OCI-LY7 (cell line): Measurements from ENCODE around the gene CCNF.

ENCODE experiments used
- EZH2phosphoT487 ChIP-seq: fragments of 200-600 bp; sonication (generic); IDR thresholded peaks from 2 replicates; pipeline ENCODE4 v1.6.1; 2018; ENCODE audit warnings: low read depth, borderline replicate concordance, mild to moderate bottlenecking, mixed run types, antibody characterized with exemption, low read length, moderate library complexity, mixed read lengths
- TF ChIP-seq, protein P1 (sequence below): fragments of 200-600 bp; sonication (generic); conservative IDR thresholded peaks from 2 replicates; pipeline ENCODE4 v1.5.1; 2014; ENCODE audit warnings: mild to moderate bottlenecking, antibody characterized with exemption, low read length, moderate library complexity, mixed read lengths

- TF ChIP-seq, protein P1, sequence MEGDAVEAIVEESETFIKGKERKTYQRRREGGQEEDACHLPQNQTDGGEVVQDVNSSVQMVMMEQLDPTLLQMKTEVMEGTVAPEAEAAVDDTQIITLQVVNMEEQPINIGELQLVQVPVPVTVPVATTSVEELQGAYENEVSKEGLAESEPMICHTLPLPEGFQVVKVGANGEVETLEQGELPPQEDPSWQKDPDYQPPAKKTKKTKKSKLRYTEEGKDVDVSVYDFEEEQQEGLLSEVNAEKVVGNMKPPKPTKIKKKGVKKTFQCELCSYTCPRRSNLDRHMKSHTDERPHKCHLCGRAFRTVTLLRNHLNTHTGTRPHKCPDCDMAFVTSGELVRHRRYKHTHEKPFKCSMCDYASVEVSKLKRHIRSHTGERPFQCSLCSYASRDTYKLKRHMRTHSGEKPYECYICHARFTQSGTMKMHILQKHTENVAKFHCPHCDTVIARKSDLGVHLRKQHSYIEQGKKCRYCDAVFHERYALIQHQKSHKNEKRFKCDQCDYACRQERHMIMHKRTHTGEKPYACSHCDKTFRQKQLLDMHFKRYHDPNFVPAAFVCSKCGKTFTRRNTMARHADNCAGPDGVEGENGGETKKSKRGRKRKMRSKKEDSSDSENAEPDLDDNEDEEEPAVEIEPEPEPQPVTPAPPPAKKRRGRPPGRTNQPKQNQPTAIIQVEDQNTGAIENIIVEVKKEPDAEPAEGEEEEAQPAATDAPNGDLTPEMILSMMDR = no peak
- no peak for TF ChIP-seq EZH2phosphoT487
Measured at GRCh38 chr16:2464333-2464732, 35.1 kb downstream of the CCNF start.
